Measurements from ENCODE around the gene ELMO1. TPM values are rescaled to one million over a fixed set of nuclear protein-coding genes. Genes with fewer than 3 reads are reported as not detected.

ELMO1 gene
- total RNA-seq, 1 donor from 2014 or later: 60.1 TPM

DNA sequence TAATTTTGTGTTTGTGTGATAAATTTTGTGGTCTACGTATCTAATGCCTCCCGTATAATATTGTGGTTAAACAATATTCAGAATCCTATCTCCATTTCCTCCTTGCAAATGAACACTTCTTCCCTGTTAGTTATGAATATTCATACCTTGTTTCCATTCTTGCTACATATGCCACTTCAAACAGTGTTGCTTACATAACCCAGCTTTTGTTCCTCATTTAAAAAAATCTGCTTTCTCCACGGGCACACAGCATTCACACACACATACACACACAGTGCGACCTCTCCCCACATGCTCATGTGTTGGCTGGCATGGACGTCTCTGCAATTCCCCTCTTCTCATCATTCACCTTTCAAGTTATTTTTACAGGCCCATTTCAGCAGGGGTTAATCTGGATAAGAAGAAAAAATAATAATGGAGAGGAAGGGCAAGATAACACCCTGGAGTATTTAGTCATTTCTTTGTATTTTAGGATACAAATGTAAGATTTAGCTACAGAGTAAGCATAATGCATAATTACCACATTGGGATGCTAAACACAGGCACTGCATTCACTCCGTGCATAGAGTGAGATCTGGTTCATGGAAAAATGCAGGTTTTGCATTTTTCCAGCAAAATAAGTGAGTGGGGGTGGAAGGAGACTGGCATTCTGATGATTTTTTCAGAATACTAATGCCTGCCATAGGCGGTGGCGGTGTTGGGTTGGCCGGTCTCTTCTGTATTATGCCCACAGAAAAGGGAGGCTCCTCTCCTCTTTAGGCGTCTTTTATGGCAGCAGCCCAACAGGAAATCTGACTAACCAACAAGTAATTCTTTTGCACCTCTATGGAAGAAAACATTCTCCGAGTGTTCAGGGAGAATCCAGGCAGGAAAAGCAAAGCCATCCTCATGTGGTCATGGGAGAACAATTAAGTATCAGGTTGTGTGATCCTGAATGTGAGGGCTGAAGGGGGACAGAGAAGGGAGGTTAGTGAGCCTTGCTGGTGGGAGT lies 31.7 kb upstream of the ELMO1 start:
- H3K9me3 ChIP-seq: no peaks in the 10 kb centered on the region
- DNase-seq: no peak
- no peaks in the 10 kb centered on the region for H3K27me3 ChIP-seq (ENCODE audit: low read depth)
- ATAC-seq: no peak
- H3K4me3 ChIP-seq: no peak overlapping the region
- no peaks in the 10 kb centered on the region for H3K4me1 ChIP-seq
- H3K27ac ChIP-seq: no peak overlapping the region
- intact Hi-C loops (cut with DNase I): no loop called here
- no peaks in the 10 kb centered on the region for H3K36me3 ChIP-seq
- TF ChIP-seq, protein P1, sequence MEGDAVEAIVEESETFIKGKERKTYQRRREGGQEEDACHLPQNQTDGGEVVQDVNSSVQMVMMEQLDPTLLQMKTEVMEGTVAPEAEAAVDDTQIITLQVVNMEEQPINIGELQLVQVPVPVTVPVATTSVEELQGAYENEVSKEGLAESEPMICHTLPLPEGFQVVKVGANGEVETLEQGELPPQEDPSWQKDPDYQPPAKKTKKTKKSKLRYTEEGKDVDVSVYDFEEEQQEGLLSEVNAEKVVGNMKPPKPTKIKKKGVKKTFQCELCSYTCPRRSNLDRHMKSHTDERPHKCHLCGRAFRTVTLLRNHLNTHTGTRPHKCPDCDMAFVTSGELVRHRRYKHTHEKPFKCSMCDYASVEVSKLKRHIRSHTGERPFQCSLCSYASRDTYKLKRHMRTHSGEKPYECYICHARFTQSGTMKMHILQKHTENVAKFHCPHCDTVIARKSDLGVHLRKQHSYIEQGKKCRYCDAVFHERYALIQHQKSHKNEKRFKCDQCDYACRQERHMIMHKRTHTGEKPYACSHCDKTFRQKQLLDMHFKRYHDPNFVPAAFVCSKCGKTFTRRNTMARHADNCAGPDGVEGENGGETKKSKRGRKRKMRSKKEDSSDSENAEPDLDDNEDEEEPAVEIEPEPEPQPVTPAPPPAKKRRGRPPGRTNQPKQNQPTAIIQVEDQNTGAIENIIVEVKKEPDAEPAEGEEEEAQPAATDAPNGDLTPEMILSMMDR (IDR thresholded peaks at IDR 0.05): no peak

DNA sequence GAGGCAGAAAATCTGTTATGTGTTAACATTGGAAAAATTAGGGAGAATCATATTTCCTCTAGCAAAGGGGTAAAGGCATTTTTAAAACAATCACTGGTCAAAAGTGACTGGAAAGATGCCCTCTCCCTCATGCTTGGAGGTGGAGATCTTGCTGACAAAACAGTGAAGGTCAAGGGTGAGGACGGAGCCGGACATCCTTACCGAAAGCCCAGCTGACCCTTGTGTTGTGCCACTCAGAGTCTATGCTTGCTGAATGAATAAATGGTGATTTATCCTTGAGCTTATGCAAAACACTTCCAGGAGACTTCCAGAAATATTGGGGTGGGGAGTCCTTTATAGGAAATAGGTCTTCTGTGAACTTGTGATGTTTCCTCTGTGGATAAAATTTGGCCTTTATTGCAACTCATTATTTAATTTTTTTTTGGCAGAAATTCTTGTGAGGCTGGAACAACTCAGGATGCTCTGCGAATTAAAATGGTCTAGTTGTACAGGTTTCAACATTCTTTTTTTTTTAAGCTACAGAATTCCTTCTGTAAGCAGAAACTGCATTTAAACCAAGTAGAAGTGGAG lies 28.3 kb upstream of the ELMO1 start:
- no peaks in the 10 kb centered on the region for H3K9me3 ChIP-seq
- no peaks in the 10 kb centered on the region for H3K4me1 ChIP-seq
- DNase-seq: no peak
- no peak for ATAC-seq
- H3K36me3 ChIP-seq: no peaks in the 10 kb centered on the region
- H3K27ac ChIP-seq: no peak overlapping the region
- intact Hi-C loops (cut with DNase I): no loop called here
- TF ChIP-seq, protein P1 (IDR thresholded peaks at IDR 0.05): no peak
- no peaks in the 10 kb centered on the region for H3K27me3 ChIP-seq (ENCODE audit: low read depth)
- no peak overlapping the region for H3K4me3 ChIP-seq

DNA sequence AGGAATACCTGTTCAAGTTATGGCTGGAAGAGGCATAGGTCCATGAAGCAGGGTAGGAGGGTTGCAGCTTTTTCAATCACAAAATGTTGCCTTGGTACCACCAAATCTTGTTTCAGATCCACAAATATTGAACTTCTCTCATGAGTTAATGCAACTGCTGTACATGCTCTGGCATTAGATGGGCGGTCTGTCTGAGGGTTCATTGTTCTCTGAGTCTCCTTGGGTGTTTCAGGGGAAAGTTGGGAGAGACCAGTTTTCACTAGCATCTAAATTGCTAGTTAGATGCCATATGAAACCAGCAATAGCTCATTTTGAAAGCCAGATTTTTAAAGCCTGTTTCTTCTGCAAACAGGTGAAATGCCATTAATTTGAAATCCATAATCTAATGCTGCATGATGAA lies 27.8 kb upstream of the ELMO1 start:
- H3K4me3 ChIP-seq: no peak overlapping the region
- H3K27me3 ChIP-seq (ENCODE audit: low read depth): no peaks in the 10 kb centered on the region
- TF ChIP-seq, protein P1 (IDR thresholded peaks at IDR 0.05): no peak
- ATAC-seq (no peak), DNase-seq (no peak)
- intact Hi-C loops (cut with DNase I): no loop called here
- no peaks in the 10 kb centered on the region for H3K4me1 ChIP-seq
- no peak overlapping the region for H3K27ac ChIP-seq
- H3K36me3 ChIP-seq: no peaks in the 10 kb centered on the region
- no peaks in the 10 kb centered on the region for H3K9me3 ChIP-seq

DNA sequence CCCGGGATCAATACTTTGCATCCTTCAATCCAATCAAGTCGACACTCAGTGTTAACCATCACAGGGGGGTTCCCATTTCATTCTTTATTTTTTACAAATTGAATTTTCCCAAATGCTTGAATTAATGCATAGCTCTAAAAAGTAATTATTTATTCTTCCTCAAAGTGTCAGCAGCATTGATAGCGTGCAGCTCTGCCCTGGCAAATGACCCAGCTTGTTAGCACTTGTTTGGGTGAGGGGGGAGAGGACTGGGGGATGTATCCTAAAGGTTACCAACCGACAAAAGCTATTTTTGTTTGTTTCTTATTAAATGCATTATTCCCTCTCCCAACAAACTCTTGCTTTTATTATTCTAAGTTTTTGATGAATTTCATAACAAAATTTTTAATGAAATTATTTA lies 27.0 kb upstream of the ELMO1 start:
- no peaks in the 10 kb centered on the region for H3K4me1 ChIP-seq
- H3K4me3 ChIP-seq: no peak overlapping the region
- H3K9me3 ChIP-seq: no peaks in the 10 kb centered on the region
- no peaks in the 10 kb centered on the region for H3K36me3 ChIP-seq
- H3K27me3 ChIP-seq (ENCODE audit: low read depth): no peaks in the 10 kb centered on the region
- no peak overlapping the region for H3K27ac ChIP-seq
- no peak for DNase-seq
- ATAC-seq: no peak
- intact Hi-C loops (cut with DNase I): no loop called here
- TF ChIP-seq, protein P1 (IDR thresholded peaks at IDR 0.05): no peak

DNA sequence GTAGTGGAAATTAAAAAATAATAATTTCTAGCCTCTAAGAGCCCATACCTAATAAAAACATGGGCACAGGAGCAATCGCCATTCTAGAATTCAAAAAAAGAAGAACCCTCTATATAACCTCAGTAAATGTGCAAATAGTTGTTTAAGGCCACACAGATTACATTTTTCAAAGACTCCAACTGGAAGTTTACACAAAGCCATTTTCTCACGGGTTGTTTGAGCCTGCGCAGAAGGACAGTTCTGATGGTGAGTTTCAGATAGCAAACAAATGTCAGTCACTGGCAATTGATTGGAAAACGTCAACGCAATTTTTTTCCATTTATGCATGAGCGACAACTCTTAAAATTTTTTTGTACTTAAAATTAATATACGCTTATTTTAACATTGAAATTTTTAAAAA lies 23.0 kb upstream of the ELMO1 start:
- Histone ChIP-seq H3K36me3 (no peaks in the 10 kb centered on the region), H3K27ac (no peak overlapping the region), H3K9me3 (no peaks in the 10 kb centered on the region), H3K4me1 (no peaks in the 10 kb centered on the region), H3K27me3 (ENCODE audit: low read depth) (no peaks in the 10 kb centered on the region), H3K4me3 (no peak overlapping the region)
- no peak for ATAC-seq
- intact Hi-C loops (cut with DNase I): no loop called here
- TF ChIP-seq, protein P1 (IDR thresholded peaks at IDR 0.05): no peak
- DNase-seq: no peak

Data from lower lobe of right lung (tissue), 2 donors.